ENCODE data around the gene KLHDC4. TPM values are rescaled to one million over a fixed set of nuclear protein-coding genes. Genes with fewer than 3 reads are reported as not detected.
"Not testable (repeated sequence)": the region's sequence is repeated elsewhere in the genome, so short reads cannot be mapped to it uniquely, and the experiment has no call there.

The KLHDC4 gene
- total and polyA plus RNA-seq, 4 donors = 8.2 to 27.6 (median 14.2) TPM

GRCh38 chr16:87778476-87778829 is 12.7 kb upstream of the KLHDC4 start:
- H3K4me3 ChIP-seq (ENCODE audit: low read depth in 1 of 3, low read length in 3 of 3) = no peak overlapping the region
- no peaks in the 10 kb centered on the region for H3K36me3 ChIP-seq (ENCODE audit: control insufficient read depth in 4 of 4, insufficient read depth in 3 of 4, low read depth in 1 of 4, low read length in 3 of 4)
- TF ChIP-seq SP1 (IDR thresholded peaks at IDR 0.05) = no peak
- TF ChIP-seq YY1 (IDR thresholded peaks at IDR 0.05) = no peak
- TF ChIP-seq NR2F2 (IDR thresholded peaks at IDR 0.05) = no peak
- TF ChIP-seq CTCF (IDR thresholded peaks at IDR 0.05; ENCODE audit: low read depth, low read length, missing input control) = no peak
- TF ChIP-seq EGR1 (IDR thresholded peaks at IDR 0.05; ENCODE audit: low read depth in 2 of 2) = no peak
- no peak for TF ChIP-seq MAX (IDR thresholded peaks at IDR 0.05)
- TF ChIP-seq TAF1 (conservative IDR thresholded peaks at IDR 0.05) = no peak
- no peak for TF ChIP-seq ZBTB33 (IDR thresholded peaks at IDR 0.05)
- no peak for TF ChIP-seq RAD21 (IDR thresholded peaks at IDR 0.05)
- no peak for TF ChIP-seq RXRA (IDR thresholded peaks at IDR 0.05)
- TF ChIP-seq REST (IDR thresholded peaks at IDR 0.05) = no peak
- TF ChIP-seq HNF4A (conservative IDR thresholded peaks at IDR 0.05) = no peak
- TF ChIP-seq GABPA (IDR thresholded peaks at IDR 0.05 in 1 of 2, conservative IDR thresholded peaks at IDR 0.05 in 1 of 2) = no peak
- peaks cover 0 to 18% (median 13%) of the 10 kb centered on the region in 4 donors for H3K4me1 ChIP-seq (ENCODE audit: control insufficient read depth in 4 of 4, insufficient read depth in 4 of 4, low read length in 3 of 4)
- H3K9ac ChIP-seq (ENCODE audit: low read depth in 1 of 2, low read length in 2 of 2) = no peak overlapping the region
- H3K27ac ChIP-seq (ENCODE audit: low read depth in 1 of 2, low read length in 2 of 2) = no peak overlapping the region
- WGBS = 93% methylated on average over 13 of the region's 13 CpGs
- no peak for DNase-seq (ENCODE audit: low spot score)
- H3K9me3 ChIP-seq (ENCODE audit: control insufficient read depth in 4 of 4, low read length in 3 of 4) = no peaks in the 10 kb centered on the region
- no peaks in the 10 kb centered on the region for H3K27me3 ChIP-seq (ENCODE audit: control insufficient read depth in 4 of 4, insufficient read depth in 4 of 4, low read length in 3 of 4)

GRCh38 chr16:87773836-87774235 is 8.1 kb upstream of the KLHDC4 start:
- H3K27me3 ChIP-seq (ENCODE audit: control insufficient read depth in 4 of 4, insufficient read depth in 4 of 4, low read length in 3 of 4); DNase-seq (ENCODE audit: low spot score); H3K4me3 ChIP-seq (ENCODE audit: low read depth in 1 of 3, low read length in 3 of 3); H3K27ac ChIP-seq (ENCODE audit: low read depth in 1 of 2, low read length in 2 of 2); H3K9ac ChIP-seq (ENCODE audit: low read depth in 1 of 2, low read length in 2 of 2); H3K36me3 ChIP-seq (ENCODE audit: control insufficient read depth in 4 of 4, insufficient read depth in 3 of 4, low read depth in 1 of 4, low read length in 3 of 4); H3K9me3 ChIP-seq (ENCODE audit: control insufficient read depth in 4 of 4, low read length in 3 of 4): not testable (repeated sequence)
- peaks cover 0 to 11% (median 8%) of the 10 kb centered on the region in 4 donors for H3K4me1 ChIP-seq (ENCODE audit: control insufficient read depth in 4 of 4, insufficient read depth in 4 of 4, low read length in 3 of 4)
- 91% methylated on average over 16 of the region's 16 CpGs for WGBS

GRCh38 chr16:87767456-87767855 is 1.7 kb upstream of the KLHDC4 start:
- WGBS = 93% methylated on average over 4 of the region's 4 CpGs
- not testable (repeated sequence) for H3K4me3 ChIP-seq (ENCODE audit: low read depth in 1 of 3, low read length in 3 of 3); H3K27me3 ChIP-seq (ENCODE audit: control insufficient read depth in 4 of 4, insufficient read depth in 4 of 4, low read length in 3 of 4); H3K27ac ChIP-seq (ENCODE audit: low read depth in 1 of 2, low read length in 2 of 2); H3K9ac ChIP-seq (ENCODE audit: low read depth in 1 of 2, low read length in 2 of 2); DNase-seq (ENCODE audit: low spot score); H3K9me3 ChIP-seq (ENCODE audit: control insufficient read depth in 4 of 4, low read length in 3 of 4); H3K36me3 ChIP-seq (ENCODE audit: control insufficient read depth in 4 of 4, insufficient read depth in 3 of 4, low read depth in 1 of 4, low read length in 3 of 4)
- peaks cover 7 to 24% (median 16%) of the 10 kb centered on the region in 4 donors for H3K4me1 ChIP-seq (ENCODE audit: control insufficient read depth in 4 of 4, insufficient read depth in 4 of 4, low read length in 3 of 4)

All from liver (tissue), 9 donors.